K562 (cell line): Measurements from ENCODE around the gene HDAC7. TPM values are rescaled to one million over a fixed set of nuclear protein-coding genes. Genes with fewer than 3 reads are reported as not detected.

Experiments used
- CREB1 ChIP-seq, 2 experiments: sonication (generic) in 1 of 2; formaldehyde crosslinking in 1 of 2; IDR thresholded peaks; 2 replicates each; pipeline versions ENCODE4 v1.6.1 to v1.8.0; 2012 to 2022; ENCODE audit warnings: inconsistent platforms in 1 of 2, mild to moderate bottlenecking in 1 of 2, missing genetic modification reagents in 1 of 2, moderate library complexity in 1 of 2
- CREM ChIP-seq: IDR thresholded peaks from 2 replicates; pipeline ENCODE4 v1.6.1; 2014; ENCODE audit warnings: antibody characterized with exemption, low read depth
- DACH1 ChIP-seq: fragments of 450-650 bp; IDR thresholded peaks from 2 replicates; pipeline ENCODE4 v1.6.1; 2018; ENCODE audit not compliant: partially characterized antibody
- GABPB1 ChIP-seq: sonication (generic); formaldehyde crosslinking; IDR thresholded peaks from 2 replicates; pipeline ENCODE4 v1.8.0; 2022; ENCODE audit warnings: mild to moderate bottlenecking, missing genetic modification reagents
- L3MBTL2 ChIP-seq: fragments of 450-650 bp; IDR thresholded peaks from 2 replicates; pipeline ENCODE4 v1.6.1; 2016; ENCODE audit warnings: mild to moderate bottlenecking, moderate library complexity
- MAZ ChIP-seq, 2 experiments: fragments of 450-650 bp in 1 of 2; sonication (generic) in 1 of 2; formaldehyde crosslinking; IDR thresholded peaks in 1 of 2; conservative IDR thresholded peaks in 1 of 2; 2 replicates each; pipeline versions ENCODE4 v1.4.0 to v1.5.0; 2020; ENCODE audit warnings: mild to moderate bottlenecking in 1 of 2, missing genetic modification reagents in 1 of 2
- MYNN ChIP-seq, 2 experiments: sonication (generic); formaldehyde crosslinking in 1 of 2; IDR thresholded peaks; 2 replicates each; pipeline versions ENCODE4 v1.5.0 to v1.6.1; 2016 to 2020; ENCODE audit warnings: antibody characterized with exemption in 1 of 2, missing genetic modification reagents in 1 of 2
- NR2C2 ChIP-seq, 2 experiments: fragments of 200-800 bp in 1 of 2; sonication (Bioruptor generic) in 1 of 2; sonication (generic) in 1 of 2; formaldehyde crosslinking in 1 of 2; IDR thresholded peaks; 2 replicates each; pipeline versions ENCODE4 v1.6.1 to v1.8.0; 2016 to 2022; ENCODE audit warnings: mild to moderate bottlenecking in 1 of 2, missing compliant biosample characterization in 1 of 2, missing genetic modification characterization in 1 of 2, missing genetic modification reagents in 1 of 2
- PPARD ChIP-seq: fragments of 250-450 bp; sonication (Bioruptor Pico); IDR thresholded peaks from 2 replicates; pipeline ENCODE4 v1.8.0; 2022; ENCODE audit warnings: inconsistent platforms, mild to moderate bottlenecking, moderate library complexity
- SMC3 ChIP-seq: conservative IDR thresholded peaks from 2 replicates; pipeline ENCODE4 v1.6.1; 2011; ENCODE audit warnings: low read depth, low read length, improper control_type of control experiment; ENCODE audit not compliant: insufficient read depth
- ZNF561 ChIP-seq: fragments of 450-650 bp; formaldehyde crosslinking; conservative IDR thresholded peaks from 2 replicates; pipeline ENCODE4 v1.4.0; 2020; ENCODE audit warnings: mild to moderate bottlenecking, moderate library complexity
- polyA plus RNA-seq, 8 experiments: library from polyadenylated mRNA; depleted of rRNA in 4 of 8; stranded (reverse) in 5 of 8; unstranded in 3 of 8; fragments of >200 nt; fragmentation: Nextera tagmentation in 2 of 8; fragmentation: Illumina TruSeq in 1 of 8; extraction: Ambion mirVana in 2 of 8; extraction: Trizol in 1 of 8; gene quantifications; 2 replicates each; pipeline versions ENCODE4 v1.2.1 to v1.2.3, GENCODE V29; 2011 to 2014; ENCODE audit warnings: inconsistent platforms in 1 of 8, missing spikeins in 1 of 8
- total RNA-seq, 7 experiments: library from RNA; depleted of rRNA in 6 of 7; stranded (reverse); fragments of >200 nt in 6 of 7; fragmentation: Illumina TruSeq in 2 of 7; extraction: Trizol in 2 of 7; gene quantifications; 2 replicates each; pipeline versions ENCODE4 v1.2.1 to v1.2.3, GENCODE V29; 2011 to 2021; ENCODE audit warnings: low replicate concordance in 1 of 7
- TF ChIP-seq, protein P1 (sequence below): fragments of 450-650 bp; IDR thresholded peaks from 2 replicates; pipeline ENCODE4 v1.6.1; 2014; ENCODE audit warnings: low read depth, mild to moderate bottlenecking, moderate library complexity, borderline replicate concordance
- TF ChIP-seq, protein P2 (sequence below): fragments of 250-450 bp; sonication (Bioruptor Pico); IDR thresholded peaks from 2 replicates; pipeline ENCODE4 v1.9.0; 2021; ENCODE audit warnings: mild to moderate bottlenecking, inconsistent platforms
- TF ChIP-seq, protein P3 (sequence below): sonication (generic); formaldehyde crosslinking; IDR thresholded peaks from 2 replicates; pipeline ENCODE4 v1.8.0; 2022; ENCODE audit warnings: missing genetic modification reagents, mild to moderate bottlenecking, moderate library complexity, borderline replicate concordance
- TF ChIP-seq, protein P4 (sequence below): fragments of 450-650 bp; formaldehyde crosslinking; IDR thresholded peaks from 2 replicates; pipeline ENCODE4 v1.4.0; 2020; ENCODE audit warnings: mild to moderate bottlenecking, moderate library complexity

Gene HDAC7
- total and polyA plus RNA-seq, 9 of the 15 experiments (the other 6 are each of a cell fraction or from before 2014, with no cell fraction given): 2.5 to 129 (median 31.1) TPM

DNA sequence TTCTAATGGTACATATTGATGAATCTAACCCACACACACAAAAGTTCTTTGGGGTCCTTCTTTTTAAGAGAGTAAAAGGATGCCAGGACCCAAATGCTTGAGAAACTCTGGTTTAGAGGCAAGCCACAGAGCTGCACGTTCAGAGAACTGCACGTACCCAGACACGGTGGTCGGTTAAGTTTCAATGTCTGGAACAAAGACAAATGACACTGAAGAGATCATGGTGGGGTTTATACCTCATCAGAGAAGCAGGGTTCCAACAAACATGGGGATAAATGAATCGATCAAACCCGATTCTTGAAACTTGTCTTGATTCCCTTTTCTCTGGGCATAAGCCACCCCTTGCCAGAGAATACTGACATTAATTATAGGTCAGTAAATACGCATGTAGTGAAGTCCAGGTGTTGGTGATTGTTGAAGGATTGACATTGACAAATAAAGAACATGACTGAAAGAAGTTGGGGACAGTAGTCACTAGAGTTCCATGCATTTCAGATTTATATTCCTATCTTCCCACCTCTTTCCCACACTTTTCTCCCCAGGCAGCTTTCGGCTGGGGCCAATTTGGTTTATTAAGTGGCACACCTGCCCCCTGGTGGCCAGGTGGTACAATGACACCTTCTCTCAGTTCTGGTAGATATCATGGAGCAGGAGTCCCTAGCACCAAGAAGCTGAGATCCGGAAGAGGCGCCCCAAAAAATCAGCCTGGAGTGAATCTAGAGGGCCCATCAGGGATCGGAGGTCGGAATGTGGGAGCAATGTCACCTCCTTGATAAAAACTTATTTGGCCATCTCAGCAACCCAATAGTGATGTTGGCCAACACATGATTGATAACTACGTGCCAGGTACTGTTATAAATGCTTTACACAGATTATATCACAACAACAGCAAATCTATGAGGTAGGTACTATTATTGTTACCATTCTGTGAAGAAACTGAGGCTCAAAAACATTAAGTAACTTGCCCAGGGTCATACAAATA, 17.8 kb upstream of the HDAC7 start (continued):
- TF ChIP-seq L3MBTL2 (peak; percentile 51), MYNN (IDR thresholded peaks at IDR 0.05) (peak; percentile 53; the same call in 1 of the 2 replicates), MYNN (CRISPR knock-in tag; IDR thresholded peaks at IDR 0.05) (no peak), ZNF561 (CRISPR knock-in tag) (no peak), DACH1 (peak; percentile 8), MAZ (CRISPR knock-in tag; conservative IDR thresholded peaks at IDR 0.05 in 1 of 2, IDR thresholded peaks at IDR 0.05 in 1 of 2) (peak in 1 of 2 experiments; percentile 25; a peak in 1 of 4 replicates), CREM (peak; percentile 11; the same call in 1 of the 2 replicates), PPARD (CRISPR knock-in tag) (no peak), NR2C2 (CRISPR knock-in tag; IDR thresholded peaks at IDR 0.05) (no peak), NR2C2 (tag; IDR thresholded peaks at IDR 0.05) (peak; percentile 37; the same call in 1 of the 2 replicates), CREB1 (IDR thresholded peaks at IDR 0.05) (peak; percentile 23; the same call in 1 of the 2 replicates), CREB1 (CRISPR knock-in tag; IDR thresholded peaks at IDR 0.05) (no peak), GABPB1 (CRISPR knock-in tag) (peak; percentile 57; the same call in 1 of the 2 replicates), SMC3 (peak; percentile 83)
- TF ChIP-seq, protein P1, sequence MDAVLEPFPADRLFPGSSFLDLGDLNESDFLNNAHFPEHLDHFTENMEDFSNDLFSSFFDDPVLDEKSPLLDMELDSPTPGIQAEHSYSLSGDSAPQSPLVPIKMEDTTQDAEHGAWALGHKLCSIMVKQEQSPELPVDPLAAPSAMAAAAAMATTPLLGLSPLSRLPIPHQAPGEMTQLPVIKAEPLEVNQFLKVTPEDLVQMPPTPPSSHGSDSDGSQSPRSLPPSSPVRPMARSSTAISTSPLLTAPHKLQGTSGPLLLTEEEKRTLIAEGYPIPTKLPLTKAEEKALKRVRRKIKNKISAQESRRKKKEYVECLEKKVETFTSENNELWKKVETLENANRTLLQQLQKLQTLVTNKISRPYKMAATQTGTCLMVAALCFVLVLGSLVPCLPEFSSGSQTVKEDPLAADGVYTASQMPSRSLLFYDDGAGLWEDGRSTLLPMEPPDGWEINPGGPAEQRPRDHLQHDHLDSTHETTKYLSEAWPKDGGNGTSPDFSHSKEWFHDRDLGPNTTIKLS: peak; percentile 25; the same call in 1 of the 2 replicates
- TF ChIP-seq, protein P2, sequence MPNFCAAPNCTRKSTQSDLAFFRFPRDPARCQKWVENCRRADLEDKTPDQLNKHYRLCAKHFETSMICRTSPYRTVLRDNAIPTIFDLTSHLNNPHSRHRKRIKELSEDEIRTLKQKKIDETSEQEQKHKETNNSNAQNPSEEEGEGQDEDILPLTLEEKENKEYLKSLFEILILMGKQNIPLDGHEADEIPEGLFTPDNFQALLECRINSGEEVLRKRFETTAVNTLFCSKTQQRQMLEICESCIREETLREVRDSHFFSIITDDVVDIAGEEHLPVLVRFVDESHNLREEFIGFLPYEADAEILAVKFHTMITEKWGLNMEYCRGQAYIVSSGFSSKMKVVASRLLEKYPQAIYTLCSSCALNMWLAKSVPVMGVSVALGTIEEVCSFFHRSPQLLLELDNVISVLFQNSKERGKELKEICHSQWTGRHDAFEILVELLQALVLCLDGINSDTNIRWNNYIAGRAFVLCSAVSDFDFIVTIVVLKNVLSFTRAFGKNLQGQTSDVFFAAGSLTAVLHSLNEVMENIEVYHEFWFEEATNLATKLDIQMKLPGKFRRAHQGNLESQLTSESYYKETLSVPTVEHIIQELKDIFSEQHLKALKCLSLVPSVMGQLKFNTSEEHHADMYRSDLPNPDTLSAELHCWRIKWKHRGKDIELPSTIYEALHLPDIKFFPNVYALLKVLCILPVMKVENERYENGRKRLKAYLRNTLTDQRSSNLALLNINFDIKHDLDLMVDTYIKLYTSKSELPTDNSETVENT (CRISPR knock-in tag): no peak
- TF ChIP-seq, protein P3, sequence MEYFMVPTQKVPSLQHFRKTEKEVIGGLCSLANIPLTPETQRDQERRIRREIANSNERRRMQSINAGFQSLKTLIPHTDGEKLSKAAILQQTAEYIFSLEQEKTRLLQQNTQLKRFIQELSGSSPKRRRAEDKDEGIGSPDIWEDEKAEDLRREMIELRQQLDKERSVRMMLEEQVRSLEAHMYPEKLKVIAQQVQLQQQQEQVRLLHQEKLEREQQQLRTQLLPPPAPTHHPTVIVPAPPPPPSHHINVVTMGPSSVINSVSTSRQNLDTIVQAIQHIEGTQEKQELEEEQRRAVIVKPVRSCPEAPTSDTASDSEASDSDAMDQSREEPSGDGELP: 0 out of 2 replicates have a peak, but pooled peaks have one; percentile 25
- TF ChIP-seq, protein P4, sequence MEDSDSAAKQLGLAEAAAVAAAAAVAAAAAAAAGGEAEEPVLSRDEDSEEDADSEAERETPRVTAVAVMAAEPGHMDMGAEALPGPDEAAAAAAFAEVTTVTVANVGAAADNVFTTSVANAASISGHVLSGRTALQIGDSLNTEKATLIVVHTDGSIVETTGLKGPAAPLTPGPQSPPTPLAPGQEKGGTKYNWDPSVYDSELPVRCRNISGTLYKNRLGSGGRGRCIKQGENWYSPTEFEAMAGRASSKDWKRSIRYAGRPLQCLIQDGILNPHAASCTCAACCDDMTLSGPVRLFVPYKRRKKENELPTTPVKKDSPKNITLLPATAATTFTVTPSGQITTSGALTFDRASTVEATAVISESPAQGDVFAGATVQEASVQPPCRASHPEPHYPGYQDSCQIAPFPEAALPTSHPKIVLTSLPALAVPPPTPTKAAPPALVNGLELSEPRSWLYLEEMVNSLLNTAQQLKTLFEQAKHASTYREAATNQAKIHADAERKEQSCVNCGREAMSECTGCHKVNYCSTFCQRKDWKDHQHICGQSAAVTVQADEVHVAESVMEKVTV: peak; percentile 84
